ENCODE measurements around the gene HLA-DOA.

HLA-DOA gene

GRCh38 chr6:32979720-32980487 lies 29.5 kb downstream of the HLA-DOA start:
- DNase-seq: no peak
- Histone ChIP-seq H3K79me2 (ENCODE audit: low read length) (peaks cover 49% of the 10 kb centered on the region), H4K20me1 (ENCODE audit: insufficient read depth, low read length) (peaks cover 78% of the 10 kb centered on the region), H3K9ac (ENCODE audit: low read length) (no peak overlapping the region), H3F3A (ENCODE audit: insufficient read depth, low read length) (peaks cover 95% of the 10 kb centered on the region), H3K4me2 (ENCODE audit: low read depth, low read length) (no peak overlapping the region), H3K4me1 (ENCODE audit: low read length) (peaks cover 24% of the 10 kb centered on the region), H3K9me2 (replicated peaks; ENCODE audit: insufficient read depth, low read length) (no peaks in the 10 kb centered on the region), H3K9me3 (replicated peaks; ENCODE audit: insufficient read depth, low read length) (no peaks in the 10 kb centered on the region), H2AFZ (ENCODE audit: low read length) (no peak overlapping the region), H3K27me3 (replicated peaks; ENCODE audit: insufficient read depth, low read length) (no peaks in the 10 kb centered on the region), H3K27ac (ENCODE audit: low read length) (no peak overlapping the region), H3K4me3 (ENCODE audit: low read length) (no peak overlapping the region), H3K36me3 (replicated peaks; ENCODE audit: insufficient read depth, low read length) (peaks cover 52% of the 10 kb centered on the region)
- TF ChIP-seq EZH2 (optimal IDR thresholded peaks at IDR 0.05; ENCODE audit: low read depth, low read length) (no peak), CTCF (IDR thresholded peaks at IDR 0.05; ENCODE audit: low read length) (no peak), EZH2phosphoT487 (IDR thresholded peaks at IDR 0.05; ENCODE audit: low read length) (no peak)

GRCh38 chr6:32977953-32978324 lies 31.5 kb downstream of the HLA-DOA start:
- Histone ChIP-seq H3K4me3 (ENCODE audit: low read length) (no peak overlapping the region), H4K20me1 (ENCODE audit: insufficient read depth, low read length) (peaks cover 92% of the 10 kb centered on the region), H3K9ac (ENCODE audit: low read length) (no peak overlapping the region), H3K27me3 (replicated peaks; ENCODE audit: insufficient read depth, low read length) (no peaks in the 10 kb centered on the region), H3F3A (ENCODE audit: insufficient read depth, low read length) (peaks cover 98% of the 10 kb centered on the region), H3K79me2 (ENCODE audit: low read length) (peaks cover 69% of the 10 kb centered on the region), H2AFZ (ENCODE audit: low read length) (no peak overlapping the region), H3K36me3 (replicated peaks; ENCODE audit: insufficient read depth, low read length) (peaks cover 64% of the 10 kb centered on the region), H3K9me2 (replicated peaks; ENCODE audit: insufficient read depth, low read length) (no peaks in the 10 kb centered on the region), H3K27ac (ENCODE audit: low read length) (no peak overlapping the region), H3K9me3 (replicated peaks; ENCODE audit: insufficient read depth, low read length) (no peaks in the 10 kb centered on the region), H3K4me2 (ENCODE audit: low read depth, low read length) (no peak overlapping the region), H3K4me1 (ENCODE audit: low read length) (peaks cover 18% of the 10 kb centered on the region)
- TF ChIP-seq EZH2 (optimal IDR thresholded peaks at IDR 0.05; ENCODE audit: low read depth, low read length) (no peak), EZH2phosphoT487 (IDR thresholded peaks at IDR 0.05; ENCODE audit: low read length) (no peak), CTCF (IDR thresholded peaks at IDR 0.05; ENCODE audit: low read length) (no peak)
- DNase-seq: no peak

GRCh38 chr6:32977272-32977952 lies 32.0 kb downstream of the HLA-DOA start:
- Histone ChIP-seq H3K9ac (ENCODE audit: low read length) (no peak overlapping the region), H3K9me2 (replicated peaks; ENCODE audit: insufficient read depth, low read length) (no peaks in the 10 kb centered on the region), H3K4me1 (ENCODE audit: low read length) (peaks cover 18% of the 10 kb centered on the region), H3K27ac (ENCODE audit: low read length) (no peak overlapping the region), H3F3A (ENCODE audit: insufficient read depth, low read length) (peaks cover 98% of the 10 kb centered on the region), H3K79me2 (ENCODE audit: low read length) (peaks cover 74% of the 10 kb centered on the region), H3K4me2 (ENCODE audit: low read depth, low read length) (no peak overlapping the region), H4K20me1 (ENCODE audit: insufficient read depth, low read length) (peaks cover 96% of the 10 kb centered on the region), H3K4me3 (ENCODE audit: low read length) (no peak overlapping the region), H3K36me3 (replicated peaks; ENCODE audit: insufficient read depth, low read length) (peaks cover 70% of the 10 kb centered on the region), H2AFZ (ENCODE audit: low read length) (no peak overlapping the region), H3K27me3 (replicated peaks; ENCODE audit: insufficient read depth, low read length) (no peaks in the 10 kb centered on the region), H3K9me3 (replicated peaks; ENCODE audit: insufficient read depth, low read length) (no peaks in the 10 kb centered on the region)
- TF ChIP-seq EZH2phosphoT487 (IDR thresholded peaks at IDR 0.05; ENCODE audit: low read length) (no peak), CTCF (IDR thresholded peaks at IDR 0.05; ENCODE audit: low read length) (no peak), EZH2 (optimal IDR thresholded peaks at IDR 0.05; ENCODE audit: low read depth, low read length) (no peak)
- DNase-seq: no peak
